Right lobe of liver (tissue), 6 donors: ENCODE measurements around the gene RTP2. TPM values are rescaled to one million over a fixed set of nuclear protein-coding genes. Genes with fewer than 3 reads are reported as not detected.

Experiments used
- ATAC-seq, 4 donors: fragments of 200-7000 bp; cut with Tn5 transposase; one replicate each; pipeline ENCODE4 v1.9.1; 2020; ENCODE audit warnings: mild to moderate bottlenecking in 4 of 4, moderate library complexity in 4 of 4
- DNase-seq, 3 donors: peaks; one replicate each; pipeline ENCODE4 v3.0.0-alpha.2; 2020
- H3K27ac ChIP-seq, 3 donors: fragments of 200-600 bp; one replicate each; pipeline ENCODE4 v1.8.0; 2022
- H3K27me3 ChIP-seq, 2 donors: fragments of 200-600 bp; one replicate each; pipeline ENCODE4 v1.8.0; 2022
- H3K36me3 ChIP-seq, 4 donors: fragments of 200-600 bp; sonication (generic) in 1 of 4; one replicate each; pipeline versions ENCODE4 v1.5.1 to v1.8.0; 2017 to 2022; ENCODE audit warnings: control low read depth in 1 of 4
- H3K4me1 ChIP-seq, 4 donors: fragments of 200-600 bp; sonication (generic) in 1 of 4; one replicate each; pipeline versions ENCODE4 v1.5.1 to v1.8.0; 2017 to 2022; ENCODE audit warnings: control low read depth in 1 of 4
- H3K4me3 ChIP-seq, 3 donors: fragments of 200-600 bp; one replicate each; pipeline ENCODE4 v1.8.0; 2022
- H3K9me3 ChIP-seq, 4 donors: fragments of 200-600 bp; sonication (generic) in 1 of 4; one replicate each; pipeline versions ENCODE4 v1.5.1 to v1.8.0; 2017 to 2022; ENCODE audit warnings: control low read depth in 1 of 4
- CTCF ChIP-seq, 4 donors: fragments of 200-600 bp in 3 of 4; fragments of 450-650 bp in 1 of 4; IDR thresholded peaks; one replicate each; pipeline versions ENCODE4 v1.5.1 to v1.8.0; 2016 to 2022; ENCODE audit warnings: antibody characterized with exemption in 4 of 4, mild to moderate bottlenecking in 2 of 4
- POLR2A ChIP-seq: fragments of 450-650 bp; IDR thresholded peaks from one replicate; pipeline ENCODE4 v1.6.1; 2017; ENCODE audit warnings: antibody characterized with exemption, mild to moderate bottlenecking
- WGBS: methylation state at CpG from one replicate; pipeline ENCODE4 v1.1.6; 2018; ENCODE audit warnings: low coverage, low lambda C conversion rate; ENCODE audit not compliant: insufficient coverage; ENCODE audit errors: missing lambda C conversion rate; 5-methylcytosine and 5-hydroxymethylcytosine counted together
- intact Hi-C, 2 donors: fragments of 100-400 bp; cut with DNase I; formaldehyde crosslinking; loops; one replicate each; pipeline versions ENCODE4 v1.11.2 to v1.14.1; 2022
- total RNA-seq, 6 experiments: library from RNA; depleted of rRNA in 2 of 6; stranded (reverse); fragments of >200 nt in 2 of 6; fragmentation: NEBNext Ultra II Directional in 3 of 6; extraction: Animal tissue kit (Norgen Biotek cat#: 25700) in 3 of 6; gene quantifications; one replicate each; pipeline versions ENCODE4 v1.1.0 to v1.2.4, GENCODE V29; 2016 to 2023
- donor health status: DM: no; HTN: yes; CAD: no.
- donor health status: DM: no; HTN: no; CAD: no.
- donor health status: DM: no; HTN: no; CAD: no.
- donor health status: DM: no; HTN: yes; CAD: no.
- donor health status: DM: no; HTN: yes; CAD: no.

RTP2 gene
- total RNA-seq, 6 experiments from 2014 or later: not detected

DNA sequence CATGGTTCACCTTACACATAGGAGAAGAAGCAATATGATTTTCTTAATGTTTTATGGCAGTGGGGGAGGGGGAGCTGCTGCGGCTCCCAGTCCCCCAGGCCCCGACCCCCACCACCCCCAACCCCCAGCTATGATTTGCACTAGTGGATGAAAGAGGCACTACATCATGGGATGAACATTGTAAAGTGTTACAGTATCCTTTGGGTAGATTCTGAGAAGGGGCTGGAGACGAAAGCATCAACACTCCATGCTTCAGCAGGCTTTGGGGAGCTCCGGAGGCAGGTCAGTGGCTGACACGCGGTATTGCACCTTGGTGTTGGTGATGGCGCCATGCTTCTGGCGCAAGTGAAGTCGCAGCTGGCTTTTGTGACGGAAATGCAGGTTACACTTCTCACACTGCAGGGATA is 19.9 kb upstream of the RTP2 start:
- Histone ChIP-seq H3K27me3 (no peaks in the 10 kb centered on the region), H3K9me3 (no peaks in the 10 kb centered on the region), H3K27ac (no peak overlapping the region), H3K4me1 (peaks cover 0 to 33% (median 12%) of the 10 kb centered on the region in 4 donors), H3K4me3 (no peak overlapping the region), H3K36me3 (peaks cover 15 to 63% (median 35%) of the 10 kb centered on the region in 4 donors)
- 74% methylated on average over 4 of the region's 10 CpGs for WGBS
- no peak for ATAC-seq
- TF ChIP-seq CTCF (IDR thresholded peaks at IDR 0.05) (no peak), POLR2A (no peak)
- no peak for DNase-seq
- intact Hi-C loops: no loop called here

- H3K4me3 ChIP-seq: no peak overlapping the region
- WGBS: 95% methylated on average over 8 of the region's 8 CpGs
- no peak for DNase-seq
- H3K27me3 ChIP-seq: no peaks in the 10 kb centered on the region
- intact Hi-C loops: no loop called here
- no peaks in the 10 kb centered on the region for H3K9me3 ChIP-seq
- H3K4me1 ChIP-seq: peaks cover 0 to 33% (median 12%) of the 10 kb centered on the region in 4 donors
- peaks cover 6 to 52% (median 26%) of the 10 kb centered on the region in 4 donors for H3K36me3 ChIP-seq
- H3K27ac ChIP-seq: no peak overlapping the region
- ATAC-seq: no peak
- no peak for TF ChIP-seq CTCF (IDR thresholded peaks at IDR 0.05)
- no peak for TF ChIP-seq POLR2A
Observed at GRCh38 chr3:187721055-187721454, 18.7 kb upstream of the RTP2 start.

DNA sequence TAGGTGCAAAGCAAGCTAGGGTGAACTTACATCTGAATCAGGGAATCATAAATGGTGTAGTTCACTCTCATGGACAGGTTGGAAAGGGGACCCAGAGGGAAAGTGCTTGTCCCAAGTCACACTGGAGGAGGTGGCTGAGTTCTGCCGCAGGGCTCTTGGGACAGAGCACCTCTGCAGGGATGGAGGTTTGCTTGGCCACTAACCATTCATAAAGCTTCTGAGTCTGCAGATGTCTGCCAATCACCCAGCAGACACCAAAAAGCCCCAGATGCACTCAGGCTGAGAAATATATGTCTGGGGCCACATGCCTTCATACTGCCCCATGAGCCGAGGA is 17.9 kb upstream of the RTP2 start:
- peaks cover 0 to 33% (median 12%) of the 10 kb centered on the region in 4 donors for H3K4me1 ChIP-seq
- DNase-seq (no peak), ATAC-seq (peak; percentile 7 to 15 (median 10))
- no peaks in the 10 kb centered on the region for H3K27me3 ChIP-seq
- H3K27ac ChIP-seq: peak overlapping the region in 2 of 3 donors; percentile 33 to 55
- H3K36me3 ChIP-seq: peaks cover 0 to 44% (median 20%) of the 10 kb centered on the region in 4 donors
- 85% methylated on average over 2 of the region's 2 CpGs for WGBS
- no peak overlapping the region for H3K4me3 ChIP-seq
- TF ChIP-seq POLR2A (no peak), CTCF (IDR thresholded peaks at IDR 0.05) (no peak)
- H3K9me3 ChIP-seq: no peaks in the 10 kb centered on the region
- intact Hi-C loops: no loop called here

DNA sequence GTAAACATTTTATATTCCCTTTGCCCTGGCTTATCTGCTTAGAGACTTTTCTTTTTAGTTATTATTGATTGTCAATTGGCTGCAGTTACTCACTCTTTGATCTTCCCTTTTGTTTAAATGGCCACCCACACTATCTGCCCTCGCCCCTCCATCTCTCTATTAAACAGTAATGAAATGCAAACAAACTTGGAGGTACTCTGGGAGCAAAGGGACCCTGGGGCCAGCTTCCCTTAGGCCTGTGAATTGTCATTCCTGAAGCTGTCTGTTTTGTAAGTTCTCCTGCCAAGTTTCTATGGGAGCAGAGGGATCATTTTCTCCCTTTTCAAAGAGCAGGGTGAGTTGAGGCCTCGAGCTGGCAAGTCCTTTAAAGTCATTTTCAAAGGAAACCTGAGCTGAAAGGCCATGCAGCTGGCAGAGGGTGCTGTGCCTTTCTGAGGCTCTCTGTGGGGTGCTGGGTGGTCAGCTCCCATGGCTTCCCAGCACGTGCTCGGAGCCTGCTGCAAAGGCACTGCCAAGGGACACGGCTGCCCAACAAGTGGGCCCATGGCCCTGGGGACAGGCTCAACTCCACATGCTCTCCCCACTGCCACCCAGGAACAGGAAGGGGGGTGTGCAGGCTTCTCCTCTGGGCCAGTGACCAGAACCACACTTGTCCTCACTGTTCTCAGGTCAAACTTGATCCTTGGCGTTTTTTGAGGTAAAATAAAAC is 17.4 kb upstream of the RTP2 start:
- H3K4me1 ChIP-seq: peaks cover 0 to 33% (median 12%) of the 10 kb centered on the region in 4 donors
- DNase-seq (peak; percentile 52 to 77 (median 70)), ATAC-seq (peak; percentile 67 to 86 (median 78))
- no peak overlapping the region for H3K4me3 ChIP-seq
- H3K36me3 ChIP-seq: peaks cover 0 to 39% (median 18%) of the 10 kb centered on the region in 4 donors
- intact Hi-C loops: no loop called here
- H3K27ac ChIP-seq: peak overlapping the region in 2 of 3 donors; percentile 33 to 55
- no peaks in the 10 kb centered on the region for H3K9me3 ChIP-seq
- 18% methylated on average over 5 of the region's 6 CpGs for WGBS
- no peak for TF ChIP-seq POLR2A
- TF ChIP-seq CTCF (IDR thresholded peaks at IDR 0.05): no peak
- no peaks in the 10 kb centered on the region for H3K27me3 ChIP-seq
